ENCODE results near the gene KCTD8.

The KCTD8 gene

DNA sequence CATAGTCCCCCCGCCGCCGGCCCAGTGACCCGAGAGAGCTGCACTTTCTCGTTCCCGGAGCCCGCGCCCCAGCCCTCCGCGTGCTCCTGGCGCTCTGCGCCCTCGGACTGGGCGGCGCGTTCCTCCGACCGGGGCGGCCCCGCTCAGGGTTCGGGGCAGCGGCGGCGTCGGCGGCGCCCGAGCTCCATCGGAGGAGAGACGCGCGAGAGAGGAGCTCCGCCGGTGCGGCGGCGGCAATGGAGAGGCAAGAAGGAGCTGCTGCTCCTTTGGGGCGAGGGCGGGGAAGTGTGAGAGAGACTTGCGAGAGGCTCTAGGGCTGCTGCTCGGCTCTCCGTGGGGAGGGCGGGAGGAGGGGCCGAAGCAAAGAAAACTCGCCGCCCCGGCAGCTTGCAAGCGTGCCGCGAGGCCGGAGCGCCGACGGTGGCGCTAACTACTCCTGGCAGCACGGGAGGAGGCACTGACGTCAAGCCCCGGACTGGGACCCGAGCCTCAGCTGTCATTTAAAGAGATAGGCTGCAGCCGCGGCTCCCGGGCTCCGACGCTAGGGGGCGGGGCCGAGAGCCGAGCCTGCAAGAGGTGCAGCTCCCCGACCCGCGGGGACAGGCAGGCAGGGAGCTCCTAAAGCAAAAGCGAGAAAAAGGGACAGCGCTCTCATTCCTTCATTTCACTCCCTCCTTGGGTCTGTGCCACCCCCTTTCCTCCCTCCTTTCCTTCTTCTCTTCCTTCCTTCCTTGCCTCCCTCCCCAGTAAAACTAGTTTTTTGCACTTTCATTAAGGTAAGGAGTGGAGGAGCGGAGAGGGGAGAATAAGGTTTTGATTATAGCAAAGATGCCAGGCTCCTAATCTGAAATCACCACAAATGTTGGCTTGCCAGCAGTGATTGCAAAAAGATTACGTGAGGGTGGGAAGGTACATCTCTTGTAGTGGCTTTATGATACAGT lies at the start of gene KCTD8:
KCTD8 (minus strand) TSS at position 289 of the 941 bp plus-strand sequence.
- peak; percentile 37 for DNase-seq

DNA sequence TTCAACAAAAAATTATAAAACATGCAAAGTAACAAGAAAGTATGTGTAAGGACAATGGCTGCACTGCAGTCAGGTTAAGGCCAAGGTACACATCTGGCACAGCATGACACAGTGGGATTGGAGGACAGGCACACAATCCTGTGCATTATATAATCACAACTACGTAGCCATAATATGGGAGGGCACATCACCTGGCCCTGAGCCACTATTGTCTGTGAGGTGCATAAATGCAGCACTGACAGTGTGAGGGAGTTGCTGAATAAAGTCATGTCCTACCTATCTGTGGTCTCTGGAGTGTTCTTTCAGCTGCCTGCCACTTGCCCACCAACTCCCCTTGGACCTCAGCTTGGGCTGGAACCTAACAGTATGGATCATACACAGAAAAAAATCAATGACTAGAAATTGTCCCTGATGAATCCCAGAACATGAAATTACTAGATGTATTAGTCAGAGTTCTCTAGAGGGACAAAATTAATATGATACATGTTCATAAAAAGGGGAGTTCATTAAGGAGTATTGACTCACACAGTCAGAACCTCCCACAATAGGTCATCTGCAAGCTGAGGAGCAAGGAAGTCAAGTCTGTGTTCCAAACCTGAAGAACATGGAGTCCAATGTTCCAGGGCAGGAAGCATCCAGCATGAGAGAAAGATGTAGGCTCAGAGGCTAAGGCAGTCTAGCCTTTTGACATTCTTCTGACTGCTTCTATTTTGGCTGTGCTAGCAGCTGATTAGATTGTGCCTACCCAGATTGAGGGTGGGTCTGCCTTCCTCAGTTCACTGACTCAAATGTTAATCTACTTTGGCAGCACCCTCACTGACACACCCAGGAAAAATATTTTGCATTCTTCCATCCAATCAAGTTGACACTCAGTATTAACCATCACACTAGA lies 46.4 kb upstream of the KCTD8 start:
- no peak for DNase-seq

DNA sequence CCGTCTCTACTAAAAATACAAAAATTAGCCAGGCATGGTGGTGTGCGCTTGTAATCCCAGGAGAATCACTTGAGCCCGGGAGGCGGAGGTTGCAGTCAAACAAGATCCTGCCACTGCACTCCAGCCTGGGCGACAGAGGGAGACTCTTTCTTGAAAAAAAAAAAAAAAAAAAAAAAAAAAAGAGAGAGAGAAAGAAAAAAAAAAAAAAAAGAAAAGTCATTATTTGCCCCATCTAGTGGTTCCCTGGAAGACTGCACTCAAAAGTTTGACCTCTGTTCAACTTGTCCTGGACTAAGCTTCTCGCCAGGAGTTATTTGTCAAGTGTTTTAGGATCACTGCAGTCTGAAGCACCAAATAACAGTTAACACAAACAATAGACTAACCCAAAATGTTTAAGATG lies 45.3 kb upstream of the KCTD8 start:
- peak; percentile 24 for DNase-seq

DNA sequence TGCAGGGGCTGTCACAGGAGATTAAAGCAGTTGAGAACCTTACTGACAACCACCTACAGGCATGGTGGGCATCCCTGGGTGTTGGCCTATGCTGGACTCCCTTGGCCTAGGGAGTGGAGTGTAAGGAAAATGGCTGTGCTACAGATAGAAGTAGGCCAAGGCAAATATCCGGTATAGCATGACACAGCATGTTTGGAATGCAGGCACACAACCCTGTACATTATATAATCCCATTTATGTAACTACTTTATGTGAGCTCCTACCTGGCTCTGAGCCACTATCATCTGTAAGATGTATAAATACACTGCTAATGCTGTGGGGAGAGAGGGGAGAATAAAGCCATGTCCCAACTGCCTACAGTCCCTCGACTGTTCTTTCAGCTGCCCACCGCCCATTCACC lies 38.7 kb upstream of the KCTD8 start:
- DNase-seq, result no peak

DNA sequence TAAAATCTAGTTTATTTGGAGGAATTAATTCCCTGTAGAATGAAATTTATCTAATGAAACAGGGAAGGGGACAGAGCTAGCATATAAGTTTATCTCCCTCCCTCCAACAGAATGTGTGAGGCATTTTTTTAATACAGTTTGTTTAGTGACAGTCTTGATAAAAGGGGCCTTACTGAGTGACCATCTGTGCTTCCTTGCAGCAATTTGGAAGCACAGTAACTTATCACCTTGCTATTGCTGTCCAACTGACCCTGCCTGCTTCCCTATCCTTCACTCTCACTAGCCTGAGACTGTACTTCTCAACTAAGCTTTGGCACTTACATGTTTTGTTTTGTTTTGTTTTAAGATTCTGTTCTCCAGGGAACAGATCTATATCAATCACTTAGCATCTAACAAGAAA lies 31.1 kb upstream of the KCTD8 start:
- no peak for DNase-seq

DNA sequence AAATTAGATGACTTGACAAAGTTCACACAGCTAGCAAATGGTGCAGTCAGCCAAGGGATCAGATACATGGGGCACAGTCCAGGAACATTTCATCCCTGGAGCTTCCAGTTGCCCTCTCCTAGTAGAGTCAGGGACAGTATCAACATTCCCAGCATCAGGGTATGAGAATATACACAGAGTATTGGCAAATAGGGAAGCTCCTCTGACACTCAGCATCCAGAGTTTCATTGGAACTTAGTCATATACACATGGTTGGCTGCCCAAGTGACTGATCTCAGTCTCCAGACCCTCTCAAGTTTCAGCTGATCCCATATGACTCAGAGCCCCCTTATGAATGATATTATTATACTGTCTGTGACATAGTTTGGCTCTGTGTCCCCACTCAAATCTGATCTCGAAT lies 13.7 kb upstream of the KCTD8 start:
- peak; percentile 2 for DNase-seq

DNA sequence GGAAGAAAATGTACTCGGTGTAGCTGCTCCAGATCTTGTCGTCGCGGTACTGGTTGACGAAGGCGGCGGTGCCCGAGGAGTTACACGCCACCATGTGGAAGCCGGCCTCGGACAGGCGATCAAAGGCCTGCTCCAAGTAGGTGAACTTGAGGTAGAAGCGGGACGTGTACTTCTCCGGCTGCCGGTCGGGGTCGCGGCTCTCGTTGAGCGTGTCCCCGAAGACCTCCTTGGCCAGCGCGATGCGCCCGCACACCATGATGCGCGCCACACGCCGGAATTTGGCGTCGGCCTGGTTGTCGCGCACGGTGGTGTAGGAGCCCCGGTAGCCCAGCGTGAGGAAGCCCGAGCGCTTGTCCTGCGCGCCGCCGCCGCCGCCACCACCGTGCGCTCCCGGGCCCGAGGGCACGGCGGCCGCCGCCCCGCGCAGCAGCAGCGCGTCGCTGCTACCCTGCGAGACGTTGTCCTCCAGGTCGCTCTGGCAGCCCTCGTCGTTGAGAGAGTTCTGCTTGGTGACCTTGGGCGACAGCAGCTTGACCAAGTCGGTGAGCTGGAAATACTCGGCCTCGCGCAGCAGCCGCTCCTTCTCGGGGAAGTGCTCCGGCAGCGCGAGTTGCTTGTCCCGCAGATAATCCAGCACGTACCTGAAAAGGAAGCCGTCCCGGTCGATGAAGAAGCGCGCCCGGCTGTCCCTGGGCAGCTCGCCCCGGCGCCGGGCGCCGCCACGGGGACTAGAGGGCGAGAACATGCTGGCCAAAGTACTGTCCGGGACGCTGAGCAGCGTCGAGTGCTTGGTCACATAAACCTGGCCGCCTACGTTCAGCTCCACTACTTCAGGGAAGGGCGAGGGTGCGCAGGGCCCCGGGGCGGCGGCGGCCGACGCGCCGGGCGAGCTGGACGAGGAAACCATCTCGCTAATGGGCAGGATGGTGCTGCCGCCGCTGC lies 775 bp downstream of the KCTD8 start:
- DNase-seq, result no peak

DNA sequence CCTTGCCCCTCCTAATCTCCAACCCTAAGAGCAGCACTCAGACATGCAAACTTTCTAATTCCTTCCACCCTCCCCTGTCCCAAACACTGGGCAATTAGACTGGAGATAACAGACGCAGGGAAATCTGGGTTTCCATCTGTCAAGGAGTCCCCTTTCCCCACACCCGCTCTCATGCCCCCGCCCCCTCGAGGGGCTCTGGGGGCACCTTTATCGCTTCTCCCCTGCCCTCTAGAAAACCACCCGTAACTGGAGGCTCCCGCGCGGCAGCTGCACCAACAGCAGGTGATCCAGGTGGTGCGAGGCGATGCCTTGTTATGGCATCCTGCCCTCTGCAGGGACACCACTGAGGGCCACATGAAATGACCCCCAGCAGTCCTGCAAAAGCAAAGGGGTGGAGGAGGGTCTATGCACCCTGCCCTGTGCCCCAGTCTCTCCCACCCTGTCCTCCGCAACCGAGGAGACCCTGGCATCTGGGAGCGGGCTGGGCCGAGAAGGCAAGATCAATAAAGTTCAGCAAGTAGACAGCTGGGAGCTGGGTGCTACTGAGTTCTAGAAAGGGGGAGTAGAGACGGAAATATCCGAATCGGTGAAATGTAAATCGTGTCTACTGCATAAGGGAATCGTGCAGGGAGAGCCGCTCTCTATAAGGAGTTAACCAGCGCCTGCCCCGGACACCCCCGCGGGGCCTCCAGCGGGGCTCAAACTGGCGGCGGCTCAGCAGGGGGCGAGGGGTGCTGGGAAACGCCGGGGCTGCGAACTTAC lies 1.6 kb downstream of the KCTD8 start:
- no peak for DNase-seq

DNA sequence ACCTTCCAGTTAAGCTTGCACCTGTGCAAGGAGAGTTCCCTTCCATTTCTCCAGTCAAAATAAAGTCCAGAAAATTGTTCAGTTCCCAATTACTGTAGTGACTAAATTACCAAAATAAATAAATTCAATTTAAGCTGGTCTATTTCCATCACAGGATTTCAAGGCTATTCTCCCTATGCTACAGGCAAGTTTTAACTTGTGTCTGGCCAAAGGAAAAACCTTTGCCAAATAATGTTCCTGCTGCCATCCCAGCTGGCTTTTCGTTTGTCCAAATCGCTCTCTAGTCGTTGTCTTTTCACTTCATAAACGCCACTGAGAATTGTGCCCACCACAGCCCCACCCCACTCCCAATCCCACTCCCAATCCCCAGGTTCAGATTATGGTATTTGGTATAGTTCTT lies 2.4 kb downstream of the KCTD8 start:
- no peak for DNase-seq

DNA sequence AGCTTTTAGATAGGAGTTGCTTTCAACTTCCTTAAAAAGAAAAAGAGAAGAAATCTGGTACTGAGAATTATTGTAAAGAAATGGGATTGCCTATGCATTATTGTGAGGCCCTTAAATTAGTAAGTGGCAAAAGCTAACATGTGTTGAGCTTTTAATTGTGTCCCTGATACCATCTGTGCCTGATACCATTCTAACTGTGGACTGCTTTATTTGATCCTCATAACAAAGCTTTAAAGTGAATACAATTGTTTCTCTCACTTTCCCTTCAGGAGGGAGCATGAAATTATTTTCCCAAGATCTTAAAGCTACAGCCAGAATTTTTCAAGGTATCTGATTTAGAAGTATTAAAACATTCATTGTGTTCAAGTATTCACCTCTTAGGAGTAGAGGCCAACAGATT lies 9.9 kb downstream of the KCTD8 start:
- no peak for DNase-seq

DNA sequence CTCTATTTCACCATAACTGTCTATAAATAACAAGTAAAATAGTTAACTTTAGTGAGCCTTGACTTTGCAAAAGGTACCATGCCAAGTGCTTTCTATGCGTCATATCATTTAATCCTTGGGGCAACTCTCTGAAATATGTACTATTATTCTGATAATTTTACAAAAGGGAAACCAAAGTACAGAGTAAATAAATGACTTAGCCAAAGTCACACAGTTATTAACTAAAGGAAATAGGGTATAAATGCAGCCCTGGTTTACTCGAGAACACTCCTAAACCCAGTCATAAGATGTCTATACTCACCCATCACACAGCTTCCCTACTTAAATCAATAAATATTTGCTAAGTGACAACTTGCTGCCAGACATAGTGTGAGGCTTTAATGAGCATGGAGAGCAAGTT lies 14.4 kb downstream of the KCTD8 start:
- no peak for DNase-seq

DNA sequence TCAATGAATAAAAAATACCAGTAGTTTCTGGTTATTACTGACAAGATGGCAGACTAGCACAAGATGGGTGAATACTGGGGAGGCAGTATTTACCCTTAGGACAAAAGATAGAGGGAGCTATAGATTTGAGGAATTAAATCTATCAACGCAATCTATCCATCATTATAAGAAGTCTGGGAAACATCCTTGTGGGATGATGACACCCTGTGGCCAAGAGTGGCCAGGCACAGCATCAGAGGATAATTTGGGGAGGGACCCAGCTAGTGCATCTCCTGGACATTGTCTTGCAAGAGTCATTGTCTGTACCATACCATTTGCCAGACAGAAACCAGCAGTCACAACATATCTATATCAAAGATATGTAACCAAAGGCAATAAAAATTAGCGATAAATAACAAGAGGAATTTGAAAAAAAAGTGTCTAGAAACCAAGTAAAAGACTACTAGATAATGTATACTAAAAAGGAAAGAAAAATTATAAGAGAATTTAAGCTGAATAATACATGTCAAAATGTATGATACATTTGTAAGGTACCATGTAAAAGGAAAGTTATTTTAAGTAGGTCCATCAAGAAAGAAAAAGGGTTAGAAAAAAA lies 22.9 kb downstream of the KCTD8 start:
- peak; percentile 7 for DNase-seq

DNA sequence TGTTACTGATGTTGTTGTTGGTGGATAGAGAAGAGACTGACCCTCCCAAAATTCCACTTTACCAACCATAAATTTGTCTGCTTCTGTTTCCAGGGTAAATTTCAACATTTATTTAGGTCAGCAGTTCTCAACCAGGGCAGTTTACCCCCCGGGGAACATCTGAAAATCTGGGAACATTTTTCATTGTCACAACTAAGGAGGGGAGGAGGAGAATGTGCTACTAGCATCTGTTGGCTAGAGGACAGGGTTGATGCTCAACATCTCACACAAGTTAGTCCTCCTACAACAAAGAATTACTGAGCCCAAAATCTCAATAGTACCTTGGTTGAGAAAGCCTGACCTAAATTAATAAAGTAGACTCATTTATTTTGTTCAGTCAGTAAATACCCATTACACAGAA lies 25.7 kb downstream of the KCTD8 start:
- no peak for DNase-seq

DNA sequence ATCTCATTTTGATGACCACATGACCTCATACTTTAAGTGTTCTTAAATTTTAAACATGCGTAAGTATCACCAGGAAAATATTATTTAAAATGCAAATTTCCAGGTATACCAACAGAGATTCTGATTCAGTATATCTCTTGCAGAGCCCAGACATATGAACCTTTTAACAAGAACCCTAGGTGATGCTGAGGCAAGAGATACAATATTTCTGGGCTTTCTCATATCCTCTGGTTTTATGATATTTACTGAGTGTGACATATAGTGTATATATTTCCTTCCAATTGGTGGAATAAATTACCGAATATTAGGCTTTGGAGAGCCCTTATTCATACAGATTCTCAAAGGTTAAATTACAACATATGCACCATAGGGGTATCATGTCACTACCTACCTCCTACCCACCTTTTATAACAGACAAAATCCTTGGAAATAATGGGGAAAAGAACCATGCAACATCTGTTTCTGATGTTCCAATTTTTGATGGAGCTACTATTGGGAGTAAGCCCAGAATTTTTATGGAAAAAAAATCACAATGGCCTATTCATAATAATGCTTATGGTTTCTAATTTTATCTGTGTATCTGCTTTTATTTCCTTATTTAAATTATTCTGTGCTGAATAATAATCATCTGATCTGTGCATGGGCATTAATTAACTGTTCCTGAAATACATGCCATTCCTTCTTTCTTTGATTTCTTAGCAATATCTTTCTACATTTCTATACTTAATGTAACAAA lies 27.1 kb downstream of the KCTD8 start:
- DNase-seq, result no peak

DNA sequence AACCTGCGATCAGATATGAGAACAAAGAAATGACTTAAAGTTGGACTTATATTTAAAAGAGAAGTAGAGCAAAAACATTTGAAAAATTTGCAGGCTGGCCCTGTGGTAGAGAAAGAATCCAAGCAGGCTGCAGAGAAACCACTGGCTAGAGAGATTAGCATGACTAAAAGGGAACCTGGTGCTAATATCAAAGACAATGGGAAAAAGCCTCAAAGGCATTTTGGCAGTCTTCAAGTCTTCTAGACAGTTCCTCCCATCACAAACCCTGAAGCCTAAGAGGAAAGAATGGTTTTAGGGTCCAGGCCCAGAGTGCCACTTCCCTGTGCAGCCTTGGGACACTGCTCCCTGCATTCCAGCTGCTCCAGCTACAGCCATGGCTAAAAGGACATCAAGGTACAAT lies 33.4 kb downstream of the KCTD8 start:
- DNase-seq, result no peak

DNA sequence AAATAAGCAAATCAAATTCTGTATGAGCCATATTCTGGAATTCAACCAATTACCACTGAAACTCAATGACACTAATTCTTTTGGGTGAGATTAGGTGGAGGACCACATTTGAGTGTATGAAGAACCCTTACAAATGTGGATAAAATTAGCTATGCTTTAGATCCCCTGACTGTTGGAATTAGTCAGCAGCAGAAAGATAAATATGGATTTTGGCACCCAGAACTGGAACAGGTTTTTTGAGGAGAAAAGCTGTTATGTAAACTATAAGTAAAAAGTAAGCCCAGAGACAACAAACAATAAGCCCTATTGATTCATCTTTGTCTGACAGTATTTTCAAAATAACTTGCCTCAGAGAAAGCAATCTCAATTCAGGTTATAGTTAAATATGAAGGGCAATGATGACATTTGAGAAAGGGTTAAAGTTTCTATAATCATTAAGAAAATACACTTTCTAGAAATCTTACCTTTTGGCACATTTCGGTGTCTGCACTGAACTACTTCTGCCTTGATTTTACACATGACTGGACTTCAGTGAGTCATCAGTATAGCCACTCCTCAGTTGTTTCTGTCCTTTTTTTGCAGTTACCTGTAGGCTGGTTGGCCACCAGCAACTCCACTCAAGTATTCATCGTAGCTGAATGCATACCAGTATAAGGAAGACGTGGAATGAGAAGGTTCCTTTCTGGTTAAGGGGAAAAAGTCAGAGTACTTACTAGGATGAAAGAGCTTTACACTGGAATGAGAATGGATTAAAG lies 80.0 kb downstream of the KCTD8 start:
- no peak for DNase-seq

DNA sequence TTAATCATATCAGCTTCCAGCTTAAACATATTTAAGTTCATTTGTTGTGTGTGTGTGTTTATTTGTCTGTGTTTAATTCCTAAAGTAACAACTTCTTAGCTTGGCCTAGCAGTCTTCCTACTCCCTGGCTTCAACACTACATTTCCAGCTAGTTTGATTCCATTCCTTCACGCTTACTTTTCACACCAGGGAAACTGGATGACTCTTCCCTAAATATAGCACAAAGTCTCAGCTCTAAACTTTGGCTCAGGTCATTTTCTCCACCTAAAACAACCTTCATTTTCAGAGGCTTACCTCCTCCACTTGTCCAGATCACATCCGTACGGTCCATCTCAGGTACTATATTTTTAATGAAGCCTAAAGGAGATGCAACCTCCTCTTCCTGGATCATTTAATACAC lies 94.4 kb downstream of the KCTD8 start:
- DNase-seq, result no peak

DNA sequence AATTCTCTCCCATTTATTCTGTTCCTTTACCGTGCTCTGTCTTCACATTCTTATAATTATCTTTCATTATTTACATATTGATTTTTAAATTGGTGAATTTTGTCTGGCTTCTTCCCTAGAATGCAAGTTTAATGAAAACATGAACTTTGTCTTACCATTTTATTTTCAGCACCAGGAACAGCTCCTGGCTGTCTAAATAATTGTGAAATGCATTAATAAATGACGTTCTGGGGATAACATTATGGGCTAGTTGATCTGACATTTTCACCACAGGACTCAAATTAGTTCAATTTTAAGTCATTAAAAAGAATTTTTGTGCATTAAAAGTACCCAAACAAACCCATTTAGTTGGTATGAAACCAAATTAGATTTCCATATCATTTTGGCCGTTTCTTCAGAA lies 97.5 kb downstream of the KCTD8 start:
- no peak for DNase-seq

DNA sequence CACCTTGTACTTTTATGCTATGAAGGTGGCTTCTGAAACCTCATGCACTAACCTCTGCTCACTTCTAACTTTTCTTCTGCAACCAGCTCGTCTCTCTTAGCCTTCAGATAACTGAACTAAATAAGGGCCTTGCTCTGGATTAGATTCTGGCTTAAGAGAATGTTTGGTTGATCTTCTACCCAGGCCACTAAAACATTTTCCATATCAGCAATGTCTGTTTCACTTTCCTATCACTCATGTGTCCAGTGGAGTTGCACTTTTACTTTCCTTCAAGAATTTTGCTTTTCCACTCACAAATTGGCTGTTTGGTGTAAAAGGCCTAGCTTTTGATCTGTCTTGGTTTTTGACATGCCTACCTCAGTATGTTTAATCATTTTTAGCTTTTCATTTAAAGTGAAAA lies 105.8 kb downstream of the KCTD8 start:
- DNase-seq, result no peak

DNA sequence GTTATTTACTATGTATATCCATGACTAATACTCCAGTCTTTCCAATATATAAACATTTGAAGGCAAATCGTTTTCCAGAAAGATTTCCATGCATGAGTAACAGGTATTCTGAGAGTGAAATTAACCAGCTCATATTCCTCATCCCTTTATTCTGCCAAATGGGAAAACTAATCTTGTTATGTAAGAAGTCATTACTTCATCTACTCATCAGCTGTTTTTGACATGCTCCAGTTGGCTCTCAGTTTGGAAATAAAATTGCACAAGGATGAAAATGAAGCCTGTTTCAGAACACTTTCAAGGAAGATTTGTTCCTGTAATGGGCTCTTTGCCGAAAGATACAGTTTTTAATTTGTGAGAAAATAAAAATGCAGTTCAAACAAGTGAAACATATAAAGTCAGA lies 121.9 kb downstream of the KCTD8 start:
- DNase-seq, result no peak
